HL-60 (cell line): Measurements from ENCODE around the gene STRA6.

Experiments
- GABPA ChIP-seq: IDR thresholded peaks from 2 replicates; pipeline ENCODE4 v1.6.1; 2012; ENCODE audit warnings: low read depth
- POLR2AphosphoS5 ChIP-seq: IDR thresholded peaks from 2 replicates; pipeline ENCODE4 v1.6.1; 2012; ENCODE audit warnings: low read depth
- TF ChIP-seq, protein P1 (sequence below): IDR thresholded peaks from one replicate; pipeline ENCODE4 v1.5.1; 2011; ENCODE audit warnings: low read length, control low read depth, inconsistent platforms; ENCODE audit not compliant: insufficient read depth
- TF ChIP-seq, protein P2 (sequence below): IDR thresholded peaks from 2 replicates; pipeline ENCODE4 v1.6.1; 2012; ENCODE audit warnings: low read depth; ENCODE audit not compliant: insufficient replicate concordance

GRCh38 chr15:74240897-74241614, 38.5 kb upstream of the STRA6 start:
- TF ChIP-seq, protein P1, sequence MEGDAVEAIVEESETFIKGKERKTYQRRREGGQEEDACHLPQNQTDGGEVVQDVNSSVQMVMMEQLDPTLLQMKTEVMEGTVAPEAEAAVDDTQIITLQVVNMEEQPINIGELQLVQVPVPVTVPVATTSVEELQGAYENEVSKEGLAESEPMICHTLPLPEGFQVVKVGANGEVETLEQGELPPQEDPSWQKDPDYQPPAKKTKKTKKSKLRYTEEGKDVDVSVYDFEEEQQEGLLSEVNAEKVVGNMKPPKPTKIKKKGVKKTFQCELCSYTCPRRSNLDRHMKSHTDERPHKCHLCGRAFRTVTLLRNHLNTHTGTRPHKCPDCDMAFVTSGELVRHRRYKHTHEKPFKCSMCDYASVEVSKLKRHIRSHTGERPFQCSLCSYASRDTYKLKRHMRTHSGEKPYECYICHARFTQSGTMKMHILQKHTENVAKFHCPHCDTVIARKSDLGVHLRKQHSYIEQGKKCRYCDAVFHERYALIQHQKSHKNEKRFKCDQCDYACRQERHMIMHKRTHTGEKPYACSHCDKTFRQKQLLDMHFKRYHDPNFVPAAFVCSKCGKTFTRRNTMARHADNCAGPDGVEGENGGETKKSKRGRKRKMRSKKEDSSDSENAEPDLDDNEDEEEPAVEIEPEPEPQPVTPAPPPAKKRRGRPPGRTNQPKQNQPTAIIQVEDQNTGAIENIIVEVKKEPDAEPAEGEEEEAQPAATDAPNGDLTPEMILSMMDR, result no peak
- TF ChIP-seq GABPA (no peak), POLR2AphosphoS5 (no peak)
- TF ChIP-seq, protein P2, sequence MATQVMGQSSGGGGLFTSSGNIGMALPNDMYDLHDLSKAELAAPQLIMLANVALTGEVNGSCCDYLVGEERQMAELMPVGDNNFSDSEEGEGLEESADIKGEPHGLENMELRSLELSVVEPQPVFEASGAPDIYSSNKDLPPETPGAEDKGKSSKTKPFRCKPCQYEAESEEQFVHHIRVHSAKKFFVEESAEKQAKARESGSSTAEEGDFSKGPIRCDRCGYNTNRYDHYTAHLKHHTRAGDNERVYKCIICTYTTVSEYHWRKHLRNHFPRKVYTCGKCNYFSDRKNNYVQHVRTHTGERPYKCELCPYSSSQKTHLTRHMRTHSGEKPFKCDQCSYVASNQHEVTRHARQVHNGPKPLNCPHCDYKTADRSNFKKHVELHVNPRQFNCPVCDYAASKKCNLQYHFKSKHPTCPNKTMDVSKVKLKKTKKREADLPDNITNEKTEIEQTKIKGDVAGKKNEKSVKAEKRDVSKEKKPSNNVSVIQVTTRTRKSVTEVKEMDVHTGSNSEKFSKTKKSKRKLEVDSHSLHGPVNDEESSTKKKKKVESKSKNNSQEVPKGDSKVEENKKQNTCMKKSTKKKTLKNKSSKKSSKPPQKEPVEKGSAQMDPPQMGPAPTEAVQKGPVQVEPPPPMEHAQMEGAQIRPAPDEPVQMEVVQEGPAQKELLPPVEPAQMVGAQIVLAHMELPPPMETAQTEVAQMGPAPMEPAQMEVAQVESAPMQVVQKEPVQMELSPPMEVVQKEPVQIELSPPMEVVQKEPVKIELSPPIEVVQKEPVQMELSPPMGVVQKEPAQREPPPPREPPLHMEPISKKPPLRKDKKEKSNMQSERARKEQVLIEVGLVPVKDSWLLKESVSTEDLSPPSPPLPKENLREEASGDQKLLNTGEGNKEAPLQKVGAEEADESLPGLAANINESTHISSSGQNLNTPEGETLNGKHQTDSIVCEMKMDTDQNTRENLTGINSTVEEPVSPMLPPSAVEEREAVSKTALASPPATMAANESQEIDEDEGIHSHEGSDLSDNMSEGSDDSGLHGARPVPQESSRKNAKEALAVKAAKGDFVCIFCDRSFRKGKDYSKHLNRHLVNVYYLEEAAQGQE, result no peak
